A549 (cell line): Measurements from ENCODE around the gene PDE7B.

Experiments used
- CEBPB ChIP-seq, 2 experiments: fragments of >200 bp in 1 of 2; sonication (Bioruptor Twin) in 1 of 2; formaldehyde crosslinking in 1 of 2; IDR thresholded peaks; 2 replicates each; pipeline ENCODE4 v1.6.1; 2012 to 2016
- CHD2 ChIP-seq: fragments of 150-350 bp; IDR thresholded peaks from 2 replicates; pipeline ENCODE4 v1.6.1; 2014; ENCODE audit warnings: low read length; ENCODE audit not compliant: partially characterized antibody
- CTCF ChIP-seq: fragments of >200 bp; sonication (Bioruptor Twin); formaldehyde crosslinking; IDR thresholded peaks from 3 replicates; pipeline ENCODE4 v1.5.1; 2016
- ESRRA ChIP-seq: fragments of 150-350 bp; IDR thresholded peaks from 2 replicates; pipeline ENCODE4 v1.6.1; 2014; ENCODE audit warnings: mild to moderate bottlenecking, low read length, borderline replicate concordance
- FOSL2 ChIP-seq, 2 experiments: fragments of 450-650 bp in 1 of 2; fragments of >200 bp in 1 of 2; sonication (Bioruptor Twin) in 1 of 2; formaldehyde crosslinking; IDR thresholded peaks; 2 replicates each; pipeline versions ENCODE4 v1.5.0 to v1.6.1; 2016 to 2020; ENCODE audit warnings: mild to moderate bottlenecking in 1 of 2, moderate library complexity in 1 of 2
- HDAC2 ChIP-seq: fragments of 200-600 bp; sonication (generic); IDR thresholded peaks from 2 replicates; pipeline ENCODE4 v1.6.1; 2016
- KDM5A ChIP-seq: fragments of 200-600 bp; sonication (generic); IDR thresholded peaks from 2 replicates; pipeline ENCODE4 v1.6.1; 2016; ENCODE audit warnings: antibody characterized with exemption, mild to moderate bottlenecking
- MAFK ChIP-seq: fragments of 450-650 bp; IDR thresholded peaks from 2 replicates; pipeline ENCODE4 v1.6.1; 2014; ENCODE audit not compliant: partially characterized antibody
- MAX ChIP-seq: IDR thresholded peaks from 2 replicates; pipeline ENCODE4 v1.6.1; 2012
- MAZ ChIP-seq: fragments of 150-350 bp; IDR thresholded peaks from 2 replicates; pipeline ENCODE4 v1.6.1; 2014; ENCODE audit warnings: antibody characterized with exemption, low read depth, low read length, borderline replicate concordance
- POLR2A ChIP-seq: IDR thresholded peaks from 2 replicates; pipeline ENCODE4 v1.6.1; 2012; ENCODE audit warnings: mild to moderate bottlenecking, low read length
- RCOR1 ChIP-seq: fragments of 150-350 bp; IDR thresholded peaks from 2 replicates; pipeline ENCODE4 v1.6.1; 2014; ENCODE audit warnings: antibody characterized with exemption, low read length, low read depth
- SREBF2 ChIP-seq: fragments of 450-650 bp; IDR thresholded peaks from 2 replicates; pipeline ENCODE4 v1.6.1; 2014; ENCODE audit warnings: mild to moderate bottlenecking, moderate library complexity
- USF2 ChIP-seq: fragments of 450-650 bp; IDR thresholded peaks from 2 replicates; pipeline ENCODE4 v1.6.1; 2014; ENCODE audit warnings: antibody characterized with exemption

GRCh38 chr6:136039185-136039584, 187.7 kb downstream of the PDE7B start:
- TF ChIP-seq MAX (no peak), RCOR1 (no peak), CEBPB (IDR thresholded peaks at IDR 0.05) (no peak), USF2 (no peak), HDAC2 (no peak), MAZ (no peak), CTCF (no peak), ESRRA (no peak), POLR2A (no peak), SREBF2 (no peak), CHD2 (no peak), KDM5A (no peak), FOSL2 (IDR thresholded peaks at IDR 0.05) (no peak), FOSL2 (CRISPR knock-in tag; IDR thresholded peaks at IDR 0.05) (no peak), MAFK (no peak)
